ENCODE results near the gene NCDN.

Gene NCDN

GRCh38 chr1:35555212-35555584 is 2.4 kb upstream of the NCDN start:
- no peak for DNase-seq (ENCODE audit: low read depth in 2 of 2)

GRCh38 chr1:35555601-35556477 is 1.8 kb upstream of the NCDN start:
- no peak for DNase-seq (ENCODE audit: low read depth in 2 of 2)

- no peak for DNase-seq (ENCODE audit: low read depth in 2 of 2)
Measured at GRCh38 chr1:35556484-35557117, 998 bp upstream of the NCDN start.

GRCh38 chr1:35557118-35557610 is 435 bp upstream of the NCDN start, which contains the start of gene KIAA0319L:
Gene KIAA0319L (minus strand): TSS chr1:35557403. CDS start chr1:35554491, 2,912 bp downstream.
- DNase-seq (ENCODE audit: low read depth in 2 of 2) = no peak

- no peak for DNase-seq (ENCODE audit: low read depth in 2 of 2)
Measured at GRCh38 chr1:35558374-35559316, 1.0 kb downstream of the NCDN start.

- DNase-seq (ENCODE audit: low read depth in 2 of 2) = no peak
Measured at GRCh38 chr1:35559317-35559944, 1.8 kb downstream of the NCDN start.

GRCh38 chr1:35560256-35561225 is 2.9 kb downstream of the NCDN start:
- no peak for DNase-seq (ENCODE audit: low read depth in 2 of 2)

GRCh38 chr1:35561297-35561971 is 3.8 kb downstream of the NCDN start:
- no peak for DNase-seq (ENCODE audit: low read depth in 2 of 2)

GRCh38 chr1:35561972-35562680 is 4.5 kb downstream of the NCDN start:
- DNase-seq (ENCODE audit: low read depth in 2 of 2) = no peak

GRCh38 chr1:35563166-35563565 is 5.6 kb downstream of the NCDN start:
- no peak for DNase-seq (ENCODE audit: low read depth in 2 of 2)

- peak; percentile 71 to 73 for DNase-seq (ENCODE audit: low read depth in 2 of 2)
Measured at GRCh38 chr1:35564037-35564883, 6.7 kb downstream of the NCDN start.

- no peak for DNase-seq (ENCODE audit: low read depth in 2 of 2)
Measured at GRCh38 chr1:35564884-35565741, 7.5 kb downstream of the NCDN start.

- no peak for DNase-seq (ENCODE audit: low read depth in 2 of 2)
Measured at GRCh38 chr1:35565742-35566133, 8.1 kb downstream of the NCDN start.

- no peak for DNase-seq (ENCODE audit: low read depth in 2 of 2)
Measured at GRCh38 chr1:35567947-35568558, 10.5 kb downstream of the NCDN start.

GRCh38 chr1:35568975-35569395 is 11.4 kb downstream of the NCDN start:
- DNase-seq (ENCODE audit: low read depth in 2 of 2) = peak; percentile 44 to 60

GRCh38 chr1:35569936-35570335 is 12.3 kb downstream of the NCDN start:
- no peak for DNase-seq (ENCODE audit: low read depth in 2 of 2)

All from stimulated activated CD4-positive, alpha-beta T cell treated with anti-CD3 and anti-CD28 coated beads, Interleukin-1b, Interleukin-23, amount 100 ng/mL, for 4 hours (primary cell).